GM12891 (cell line): ENCODE data around the gene PFKFB2. TPM values are rescaled to one million over a fixed set of nuclear protein-coding genes. Genes with fewer than 3 reads are reported as not detected.
A peak's percentile ranks its signal among the peaks of the same experiment; 100 is the strongest.

Experiments used
- DNase-seq: peaks from one replicate; pipeline ENCODE4 v3.0.0; 2011; ENCODE audit warnings: low spot score; ENCODE audit not compliant: insufficient read length
- FAIRE-seq: peaks from 2 replicates; lab custom pipeline; 2011; peaks lifted over from hg19 to GRCh38; lab: Jason Lieb, UNC
- PAX5 ChIP-seq: IDR thresholded peaks from 2 replicates; pipeline ENCODE4 v1.6.1; 2011; ENCODE audit warnings: low read length, moderate library complexity, mild to moderate bottlenecking; ENCODE audit not compliant: insufficient read depth, severe bottlenecking
- POLR2A ChIP-seq: IDR thresholded peaks from 2 replicates; pipeline ENCODE4 v1.6.1; 2011; ENCODE audit warnings: low read depth, low read length, control low read depth
- POLR2AphosphoS5 ChIP-seq: IDR thresholded peaks from 2 replicates; pipeline ENCODE4 v1.6.1; 2011; ENCODE audit warnings: low read depth, low read length, control low read depth
- POU2F2 ChIP-seq: IDR thresholded peaks from 2 replicates; pipeline ENCODE4 v1.6.1; 2011; ENCODE audit warnings: low read depth, mild to moderate bottlenecking, control low read depth, low read length, moderate library complexity
- SPI1 ChIP-seq: IDR thresholded peaks from 2 replicates; pipeline ENCODE4 v1.6.1; 2011; ENCODE audit warnings: low read depth, low read length, control low read depth
- TAF1 ChIP-seq: IDR thresholded peaks from 2 replicates; pipeline ENCODE4 v1.6.1; 2011; ENCODE audit warnings: low read depth, low read length, control low read depth
- polyA plus RNA-seq: library from polyadenylated mRNA; unstranded; fragments of >200 nt; gene quantifications from one replicate; pipeline ENCODE4 v1.2.1, GENCODE V29; 2012; ENCODE audit warnings: low read depth, missing spikeins, inconsistent platforms; ENCODE audit not compliant: missing spikeins

The PFKFB2 gene
- polyA plus RNA-seq, result 1.3 TPM

DNA sequence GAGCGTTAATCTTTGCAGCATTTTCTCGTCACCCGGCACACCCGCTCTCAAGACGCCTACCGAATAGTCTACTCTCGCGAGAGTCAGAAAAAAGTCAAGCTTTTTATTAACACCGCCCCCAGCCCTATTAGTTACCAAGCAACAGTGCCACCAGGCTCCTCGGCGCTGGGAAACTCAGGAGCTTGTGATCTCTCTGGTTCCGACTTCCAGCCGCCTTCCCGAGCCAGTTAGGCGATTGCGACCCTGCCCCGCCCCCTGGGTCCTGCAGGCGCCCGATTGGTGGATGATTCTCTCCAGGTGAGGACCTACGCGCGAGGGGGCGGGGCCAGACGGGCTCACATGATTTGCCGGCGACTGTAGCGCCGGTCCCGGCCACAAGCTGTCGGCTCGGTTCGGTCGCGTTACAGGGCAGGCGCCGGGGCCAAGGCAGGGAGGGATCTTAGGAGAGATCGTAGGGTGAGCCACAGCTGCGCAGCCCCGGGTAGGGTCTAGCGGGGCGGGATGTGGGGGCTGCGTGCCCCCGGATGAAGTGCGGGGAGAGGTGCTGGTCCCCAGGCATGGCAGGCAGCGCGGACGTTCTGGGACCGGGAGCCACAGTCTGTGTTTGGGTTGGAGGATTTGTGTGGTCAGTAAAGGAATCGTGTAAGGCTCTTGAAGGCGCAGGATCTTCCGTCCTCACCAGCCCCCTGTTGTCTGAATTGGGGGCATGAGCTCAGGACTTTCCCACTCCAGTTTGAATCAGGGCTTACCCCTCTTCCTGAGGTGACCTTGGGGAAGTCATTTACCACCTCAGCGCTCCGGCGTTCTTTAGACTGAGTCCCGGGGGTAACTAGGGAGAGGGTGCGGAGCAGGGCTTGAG is at the start of gene PFKFB2:
Gene PFKFB2 (plus strand): TSS at position 365 of the 859 bp plus-strand sequence. CDS start 1,443 bp downstream, outside the sequence.
- DNase-seq (peak; percentile 84), FAIRE-seq (peak; percentile 76)
- TF ChIP-seq PAX5 (no peak), TAF1 (no peak), POU2F2 (0 out of 2 replicates have a peak, but pooled peaks have one; percentile 14), POLR2A (0 out of 2 replicates have a peak, but pooled peaks have one; percentile 42), SPI1 (no peak), POLR2AphosphoS5 (no peak)

DNA sequence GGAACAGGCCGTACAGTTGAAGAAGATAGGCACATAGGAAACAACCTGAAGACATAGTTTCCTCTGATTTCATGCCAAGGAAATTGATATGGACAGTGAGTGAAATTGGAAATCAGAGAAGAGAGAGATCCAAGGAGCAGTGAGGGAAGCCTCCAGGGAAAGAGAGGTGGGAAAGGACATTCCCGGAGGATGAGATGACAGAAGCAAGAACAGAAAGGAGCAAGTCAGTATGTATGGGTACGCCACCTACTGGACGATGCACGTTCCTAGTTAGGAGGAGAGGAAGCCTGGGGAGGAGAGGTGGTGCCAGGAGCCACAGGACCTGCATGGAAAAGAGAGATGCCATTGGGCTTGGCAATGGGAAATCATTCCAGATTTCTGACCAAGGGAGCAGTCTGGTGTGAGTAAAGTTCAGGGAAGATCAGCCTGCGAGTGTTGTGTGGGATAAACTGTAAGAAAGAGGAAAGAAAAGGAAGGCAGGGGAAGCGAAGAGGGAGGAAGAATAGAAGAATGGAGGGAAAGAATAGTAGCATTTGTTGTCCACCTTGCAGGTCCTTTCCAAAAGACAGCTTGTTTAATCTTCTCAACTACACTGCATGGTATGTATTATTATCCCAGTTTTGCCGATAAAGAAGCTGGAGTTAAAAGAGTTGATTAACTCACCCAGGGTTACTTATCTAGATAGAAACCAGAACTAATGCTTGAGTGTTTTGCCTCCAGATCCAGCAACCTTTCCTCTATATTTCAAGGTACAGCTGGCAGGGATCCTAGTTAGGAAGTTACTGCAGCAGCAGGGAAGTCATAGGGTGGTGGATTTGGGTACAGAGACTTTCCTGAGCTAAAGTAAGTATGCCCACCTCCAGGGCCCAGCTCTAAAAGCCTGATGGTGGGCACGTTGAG is 47.9 kb upstream of the PFKFB2 start:
- no peak for DNase-seq
- peak; percentile 31 for FAIRE-seq
- TF ChIP-seq POLR2AphosphoS5, result no peak
- TF ChIP-seq PAX5, result no peak
- no peak for TF ChIP-seq POU2F2
- no peak for TF ChIP-seq TAF1
- TF ChIP-seq POLR2A, result no peak
- TF ChIP-seq SPI1, result no peak

DNA sequence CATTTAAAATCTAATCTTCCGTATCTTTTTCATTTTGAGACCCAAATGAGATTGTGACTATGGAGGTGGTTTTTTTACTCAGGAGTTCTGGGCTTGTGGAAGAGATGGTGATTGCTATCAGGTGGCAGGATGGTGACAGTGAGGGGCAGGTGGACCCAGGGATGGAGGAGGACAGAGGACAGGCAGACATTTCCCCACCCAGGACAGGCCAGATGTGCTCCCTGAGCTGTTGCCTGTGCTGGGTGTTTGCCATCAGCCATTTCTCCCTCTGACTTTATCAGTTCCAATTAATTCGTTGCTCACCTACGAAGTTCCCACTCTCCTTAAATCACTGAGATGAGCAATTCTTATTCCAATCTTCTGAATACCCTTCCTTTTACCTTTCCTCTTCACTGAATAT is 47.0 kb upstream of the PFKFB2 start:
- no peak for FAIRE-seq
- DNase-seq, result no peak
- no peak for TF ChIP-seq SPI1

DNA sequence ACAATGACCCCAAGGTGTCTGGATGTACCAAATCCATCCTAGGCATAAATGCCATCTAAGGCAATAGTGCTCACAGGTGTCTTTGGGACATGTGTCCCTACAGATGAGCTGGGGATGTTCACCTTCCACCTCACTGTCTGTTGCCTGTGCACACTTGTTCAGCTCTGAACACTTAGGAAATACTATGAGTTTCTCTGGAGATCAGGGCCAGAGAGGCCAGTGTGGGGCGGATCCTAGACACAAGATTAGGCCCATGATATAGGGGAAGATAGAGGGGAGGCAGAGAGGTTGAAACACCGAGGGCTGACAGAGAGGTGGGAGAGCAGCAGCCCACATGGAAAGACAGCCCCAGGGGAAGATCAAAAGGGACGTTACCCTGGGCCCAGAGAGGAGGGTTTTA is 46.2 kb upstream of the PFKFB2 start:
- no peak for TF ChIP-seq POLR2A
- DNase-seq, result no peak
- FAIRE-seq, result no peak

DNA sequence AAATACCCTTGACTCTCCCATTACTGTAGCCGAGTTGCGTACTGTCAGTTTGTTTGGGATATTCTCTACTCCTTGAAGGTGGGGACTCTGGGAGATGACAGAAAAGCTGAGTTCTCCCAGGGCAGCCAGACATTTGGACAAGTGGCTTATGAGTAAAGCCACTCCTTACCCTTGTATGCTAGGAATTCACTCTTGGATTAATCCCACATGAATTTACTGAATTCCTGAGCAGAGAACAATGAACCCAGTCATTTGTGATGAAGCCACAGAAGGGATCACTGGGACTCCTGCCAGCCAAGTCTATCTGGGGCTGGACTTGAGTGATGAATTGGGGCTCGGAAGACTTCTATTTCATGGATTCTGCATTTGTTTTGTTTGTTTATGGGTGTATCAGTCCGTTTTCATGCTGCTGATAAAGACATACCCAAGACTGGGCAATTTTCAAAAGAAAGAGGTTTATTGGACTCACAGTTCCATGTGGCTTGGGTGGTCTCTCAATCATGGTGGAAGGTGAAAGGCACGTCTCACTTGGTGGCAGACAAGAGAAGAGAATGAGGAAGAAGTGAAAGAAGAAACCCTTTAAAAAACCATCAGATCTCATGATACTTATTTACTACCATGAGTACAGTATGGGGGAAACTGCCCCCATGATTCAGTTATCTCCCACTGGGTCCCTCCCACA is 45.6 kb upstream of the PFKFB2 start:
- no peak for FAIRE-seq
- DNase-seq, result no peak
- TF ChIP-seq POU2F2, result no peak
- TF ChIP-seq PAX5, result no peak
- TF ChIP-seq TAF1, result no peak
- TF ChIP-seq POLR2A, result no peak
- no peak for TF ChIP-seq SPI1
- TF ChIP-seq POLR2AphosphoS5, result no peak

DNA sequence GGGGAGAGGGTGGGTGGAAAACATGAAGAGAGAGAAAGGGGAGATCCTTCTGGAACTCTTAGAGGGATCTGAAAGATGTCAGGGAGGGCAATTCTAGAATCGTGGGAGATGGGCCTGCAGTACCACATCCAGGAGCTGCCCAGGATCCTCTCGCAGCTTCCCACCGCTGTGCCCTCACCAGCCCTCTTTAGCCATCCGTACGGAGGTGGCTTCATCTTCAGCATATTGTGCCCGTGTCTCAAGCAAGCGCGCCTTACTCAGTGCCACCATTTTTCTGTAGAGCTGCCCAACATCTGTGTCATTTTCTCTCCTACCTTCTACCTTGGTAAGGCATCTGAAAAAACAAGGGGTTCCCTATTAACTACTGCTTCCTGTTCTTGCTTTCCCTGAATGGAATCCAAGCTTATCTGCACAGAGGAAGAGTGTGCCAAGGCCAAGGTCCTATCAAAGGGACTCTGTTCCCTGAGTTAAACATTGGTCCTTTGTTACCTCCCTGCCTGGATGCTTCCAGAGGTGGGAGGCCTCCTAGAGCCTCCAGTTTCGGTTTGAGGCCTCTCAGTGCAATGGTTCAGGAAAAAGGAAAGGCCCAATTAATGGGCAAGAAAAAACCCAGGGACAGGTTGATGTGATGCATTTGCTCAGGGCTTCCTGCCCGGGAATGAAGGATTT is 43.8 kb upstream of the PFKFB2 start:
- TF ChIP-seq TAF1 (no peak), POLR2A (no peak), SPI1 (no peak), POLR2AphosphoS5 (no peak), POU2F2 (no peak), PAX5 (no peak)
- FAIRE-seq, result no peak
- no peak for DNase-seq

DNA sequence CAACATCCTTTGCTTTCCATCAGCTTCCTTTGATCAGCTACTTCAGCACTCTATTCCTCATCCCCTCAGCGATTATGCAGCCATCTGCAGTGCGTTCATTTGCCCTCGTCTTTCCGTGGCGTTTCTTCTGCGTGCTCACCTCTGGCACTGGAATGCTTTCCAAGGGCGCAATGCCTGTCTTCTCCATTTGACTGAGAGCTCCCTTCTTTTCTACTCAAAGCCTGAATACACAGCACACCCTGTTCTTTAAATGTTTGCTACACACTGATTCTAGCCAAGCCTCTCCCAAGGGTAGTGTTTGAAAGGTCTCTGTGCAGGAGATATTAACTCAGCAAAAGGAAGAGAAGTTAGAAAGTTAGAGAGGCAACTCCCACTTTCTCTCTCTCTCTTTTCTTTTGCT is 43.1 kb upstream of the PFKFB2 start:
- FAIRE-seq (no peak), DNase-seq (no peak)
- no peak for TF ChIP-seq POLR2A

DNA sequence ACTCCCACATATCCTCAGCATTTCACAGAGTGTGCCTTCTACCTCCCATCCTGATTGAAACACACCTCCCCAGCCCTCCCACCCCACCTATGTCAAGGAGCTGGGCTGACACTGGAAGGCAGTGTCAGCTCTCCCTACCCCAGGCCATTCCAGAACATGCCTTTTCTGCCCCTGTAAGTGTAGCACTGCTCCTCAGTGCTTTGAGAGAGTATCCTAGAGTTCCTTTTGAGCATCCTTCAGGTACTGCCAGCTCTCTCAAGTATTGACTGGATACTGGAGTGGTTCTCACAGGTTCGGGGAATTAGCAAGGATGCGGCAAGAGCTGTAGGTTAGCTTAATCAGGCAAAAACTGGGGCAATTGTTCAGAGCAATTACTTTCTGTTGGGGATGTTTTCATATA is 42.3 kb upstream of the PFKFB2 start:
- no peak for TF ChIP-seq POLR2A
- TF ChIP-seq POLR2AphosphoS5, result no peak
- FAIRE-seq (no peak), DNase-seq (no peak)

DNA sequence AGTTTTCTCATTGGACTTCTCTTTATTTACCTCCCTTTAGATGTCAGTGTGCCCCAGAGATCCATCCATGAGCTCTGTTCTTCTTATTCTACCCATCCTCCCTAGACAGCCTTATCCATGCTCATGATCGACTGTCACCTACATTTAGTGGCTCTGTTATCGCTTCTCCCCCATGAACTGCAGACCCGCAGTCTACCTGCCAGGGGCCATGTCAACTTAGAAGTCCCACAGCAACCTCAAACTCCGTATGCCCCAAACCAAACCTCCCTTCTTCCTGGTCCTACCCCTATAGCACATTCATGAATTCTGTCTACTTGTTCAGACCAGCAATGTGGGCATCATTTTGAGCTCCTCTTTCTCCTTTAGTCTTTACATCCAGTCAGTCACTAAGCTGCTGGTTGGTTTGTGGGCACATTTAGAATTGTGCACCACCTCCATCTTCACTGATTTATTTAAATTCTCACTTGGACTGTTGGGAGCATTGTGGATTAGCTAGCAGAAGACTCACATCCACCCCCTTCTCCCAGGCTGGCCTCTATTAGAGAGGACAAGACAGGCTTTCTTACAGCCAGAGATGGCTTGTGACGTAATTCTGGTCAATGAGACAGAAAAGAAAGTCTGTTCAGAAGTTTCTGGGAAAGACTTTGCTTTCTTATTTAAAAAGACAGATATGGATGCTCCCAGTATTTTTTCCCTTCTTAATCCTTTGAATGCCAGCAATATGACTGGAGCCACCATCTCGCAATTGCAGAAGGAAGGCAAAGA is 39.6 kb upstream of the PFKFB2 start:
- no peak for DNase-seq
- TF ChIP-seq POU2F2 (no peak), PAX5 (no peak), TAF1 (no peak), POLR2AphosphoS5 (no peak), POLR2A (no peak), SPI1 (no peak)
- FAIRE-seq, result no peak

DNA sequence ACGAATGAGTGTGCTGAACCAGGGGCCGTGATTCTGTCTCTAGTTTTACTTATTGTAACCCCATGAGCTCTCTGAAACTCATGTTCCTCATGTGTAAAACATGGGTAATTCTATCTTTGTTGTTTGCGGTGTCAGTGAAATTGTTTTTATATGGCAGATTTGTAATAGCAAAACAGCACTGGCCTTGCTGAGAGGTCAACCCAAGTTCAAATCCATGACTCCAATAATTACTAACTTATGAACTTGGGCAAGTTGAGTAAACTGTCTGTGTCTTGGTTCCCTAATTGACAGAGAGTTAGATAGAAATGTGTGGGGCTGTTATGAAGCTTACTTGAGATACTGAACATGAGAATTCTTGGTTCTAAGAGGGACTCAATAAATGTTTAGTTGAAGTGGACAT is 38.3 kb upstream of the PFKFB2 start:
- FAIRE-seq (no peak), DNase-seq (no peak)
- TF ChIP-seq POU2F2 (no peak), POLR2AphosphoS5 (no peak), TAF1 (no peak), SPI1 (no peak), POLR2A (no peak), PAX5 (no peak)
